ENCODE data around the gene BSCL2. TPM values are rescaled to one million over a fixed set of nuclear protein-coding genes. Genes with fewer than 3 reads are reported as not detected.

Gene BSCL2
- total and polyA plus RNA-seq, 2 of the 13 experiments (the other 11 are each of a cell fraction or from before 2014, with no cell fraction given) = 19.5 to 21.1 TPM

DNA sequence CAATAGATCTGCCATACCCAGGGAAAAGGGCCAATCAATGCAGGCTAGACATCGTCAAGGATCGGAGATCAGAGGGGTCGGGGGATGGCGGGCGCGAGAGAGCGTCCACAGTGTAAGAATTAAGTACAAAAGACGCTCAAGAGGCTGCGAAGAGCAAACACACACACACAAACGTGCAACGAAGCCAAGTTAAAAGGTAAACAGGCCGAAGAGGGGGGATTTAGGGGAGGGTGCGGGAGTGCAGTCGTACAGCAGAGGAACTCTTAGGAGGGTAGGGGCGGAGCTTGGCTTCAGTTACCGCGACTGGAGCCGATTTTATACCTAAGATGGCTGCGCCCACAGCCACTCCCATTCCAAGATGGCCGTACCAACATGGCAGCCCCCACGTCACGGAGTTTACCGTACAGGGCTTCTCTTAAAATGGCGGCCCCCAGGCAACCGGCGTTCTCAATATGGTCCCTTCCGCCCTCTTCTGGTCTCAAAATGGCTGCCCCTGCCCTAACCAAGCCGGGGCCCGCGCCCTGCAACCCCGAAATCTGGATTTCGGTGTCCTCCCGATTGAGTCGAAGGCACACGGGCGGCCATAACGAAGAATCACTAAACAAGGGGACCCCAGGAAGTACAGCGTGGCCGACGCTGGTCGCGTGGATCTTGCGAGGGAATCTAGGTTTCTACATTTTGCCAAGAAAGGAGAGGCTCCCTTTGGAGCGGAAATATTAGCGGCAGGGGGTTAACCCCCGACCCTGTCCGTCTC lies 2.2 kb upstream of the BSCL2 start (continued):
- TF ChIP-seq, protein P1, sequence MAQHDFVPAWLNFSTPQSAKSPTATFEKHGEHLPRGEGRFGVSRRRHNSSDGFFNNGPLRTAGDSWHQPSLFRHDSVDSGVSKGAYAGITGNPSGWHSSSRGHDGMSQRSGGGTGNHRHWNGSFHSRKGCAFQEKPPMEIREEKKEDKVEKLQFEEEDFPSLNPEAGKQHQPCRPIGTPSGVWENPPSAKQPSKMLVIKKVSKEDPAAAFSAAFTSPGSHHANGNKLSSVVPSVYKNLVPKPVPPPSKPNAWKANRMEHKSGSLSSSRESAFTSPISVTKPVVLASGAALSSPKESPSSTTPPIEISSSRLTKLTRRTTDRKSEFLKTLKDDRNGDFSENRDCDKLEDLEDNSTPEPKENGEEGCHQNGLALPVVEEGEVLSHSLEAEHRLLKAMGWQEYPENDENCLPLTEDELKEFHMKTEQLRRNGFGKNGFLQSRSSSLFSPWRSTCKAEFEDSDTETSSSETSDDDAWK (CRISPR knock-in tag; IDR thresholded peaks at IDR 0.05) = no peak
- TF ChIP-seq, protein P2, sequence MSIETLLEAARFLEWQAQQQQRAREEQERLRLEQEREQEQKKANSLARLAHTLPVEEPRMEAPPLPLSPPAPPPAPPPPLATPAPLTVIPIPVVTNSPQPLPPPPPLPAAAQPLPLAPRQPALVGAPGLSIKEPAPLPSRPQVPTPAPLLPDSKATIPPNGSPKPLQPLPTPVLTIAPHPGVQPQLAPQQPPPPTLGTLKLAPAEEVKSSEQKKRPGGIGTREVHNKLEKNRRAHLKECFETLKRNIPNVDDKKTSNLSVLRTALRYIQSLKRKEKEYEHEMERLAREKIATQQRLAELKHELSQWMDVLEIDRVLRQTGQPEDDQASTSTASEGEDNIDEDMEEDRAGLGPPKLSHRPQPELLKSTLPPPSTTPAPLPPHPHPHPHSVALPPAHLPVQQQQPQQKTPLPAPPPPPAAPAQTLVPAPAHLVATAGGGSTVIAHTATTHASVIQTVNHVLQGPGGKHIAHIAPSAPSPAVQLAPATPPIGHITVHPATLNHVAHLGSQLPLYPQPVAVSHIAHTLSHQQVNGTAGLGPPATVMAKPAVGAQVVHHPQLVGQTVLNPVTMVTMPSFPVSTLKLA (IDR thresholded peaks at IDR 0.05) = no peak
- TF ChIP-seq, protein P3, sequence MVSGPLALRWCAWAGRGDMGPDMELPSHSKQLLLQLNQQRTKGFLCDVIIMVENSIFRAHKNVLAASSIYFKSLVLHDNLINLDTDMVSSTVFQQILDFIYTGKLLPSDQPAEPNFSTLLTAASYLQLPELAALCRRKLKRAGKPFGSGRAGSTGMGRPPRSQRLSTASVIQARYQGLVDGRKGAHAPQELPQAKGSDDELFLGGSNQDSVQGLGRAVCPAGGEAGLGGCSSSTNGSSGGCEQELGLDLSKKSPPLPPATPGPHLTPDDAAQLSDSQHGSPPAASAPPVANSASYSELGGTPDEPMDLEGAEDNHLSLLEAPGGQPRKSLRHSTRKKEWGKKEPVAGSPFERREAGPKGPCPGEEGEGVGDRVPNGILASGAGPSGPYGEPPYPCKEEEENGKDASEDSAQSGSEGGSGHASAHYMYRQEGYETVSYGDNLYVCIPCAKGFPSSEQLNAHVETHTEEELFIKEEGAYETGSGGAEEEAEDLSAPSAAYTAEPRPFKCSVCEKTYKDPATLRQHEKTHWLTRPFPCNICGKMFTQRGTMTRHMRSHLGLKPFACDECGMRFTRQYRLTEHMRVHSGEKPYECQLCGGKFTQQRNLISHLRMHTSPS (CRISPR knock-in tag; IDR thresholded peaks at IDR 0.05; ENCODE audit: low read depth) = no peak
- no peak for TF ChIP-seq SATB2 (CRISPR knock-in tag; IDR thresholded peaks at IDR 0.05)
- TF ChIP-seq, protein P4, sequence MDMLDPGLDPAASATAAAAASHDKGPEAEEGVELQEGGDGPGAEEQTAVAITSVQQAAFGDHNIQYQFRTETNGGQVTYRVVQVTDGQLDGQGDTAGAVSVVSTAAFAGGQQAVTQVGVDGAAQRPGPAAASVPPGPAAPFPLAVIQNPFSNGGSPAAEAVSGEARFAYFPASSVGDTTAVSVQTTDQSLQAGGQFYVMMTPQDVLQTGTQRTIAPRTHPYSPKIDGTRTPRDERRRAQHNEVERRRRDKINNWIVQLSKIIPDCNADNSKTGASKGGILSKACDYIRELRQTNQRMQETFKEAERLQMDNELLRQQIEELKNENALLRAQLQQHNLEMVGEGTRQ (IDR thresholded peaks at IDR 0.05; ENCODE audit: low read depth, low read length) = no peak
- TF ChIP-seq, protein P4 (CRISPR knock-in tag; IDR thresholded peaks at IDR 0.05; ENCODE audit: borderline replicate concordance) = no peak
- no peak for TF ChIP-seq ZNF792 (CRISPR knock-in tag; IDR thresholded peaks at IDR 0.05)
- no peak for TF ChIP-seq ZNF282 (IDR thresholded peaks at IDR 0.05; ENCODE audit: partially characterized antibody)
- TF ChIP-seq RARG (CRISPR knock-in tag; IDR thresholded peaks at IDR 0.05; ENCODE audit: low read depth) = no peak
- TF ChIP-seq, protein P5, sequence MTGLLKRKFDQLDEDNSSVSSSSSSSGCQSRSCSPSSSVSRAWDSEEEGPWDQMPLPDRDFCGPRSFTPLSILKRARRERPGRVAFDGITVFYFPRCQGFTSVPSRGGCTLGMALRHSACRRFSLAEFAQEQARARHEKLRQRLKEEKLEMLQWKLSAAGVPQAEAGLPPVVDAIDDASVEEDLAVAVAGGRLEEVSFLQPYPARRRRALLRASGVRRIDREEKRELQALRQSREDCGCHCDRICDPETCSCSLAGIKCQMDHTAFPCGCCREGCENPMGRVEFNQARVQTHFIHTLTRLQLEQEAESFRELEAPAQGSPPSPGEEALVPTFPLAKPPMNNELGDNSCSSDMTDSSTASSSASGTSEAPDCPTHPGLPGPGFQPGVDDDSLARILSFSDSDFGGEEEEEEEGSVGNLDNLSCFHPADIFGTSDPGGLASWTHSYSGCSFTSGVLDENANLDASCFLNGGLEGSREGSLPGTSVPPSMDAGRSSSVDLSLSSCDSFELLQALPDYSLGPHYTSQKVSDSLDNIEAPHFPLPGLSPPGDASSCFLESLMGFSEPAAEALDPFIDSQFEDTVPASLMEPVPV (CRISPR knock-in tag; IDR thresholded peaks at IDR 0.05) = no peak
- TF ChIP-seq RBM39 (IDR thresholded peaks at IDR 0.05; ENCODE audit: low read depth, low read length, poor library complexity, severe bottlenecking) = no peak
- peak; percentile 55 for TF ChIP-seq YY1 (IDR thresholded peaks at IDR 0.05; ENCODE audit: insufficient read depth, insufficient replicate concordance, low read depth, low read length)
- TF ChIP-seq RFXAP (CRISPR knock-in tag; IDR thresholded peaks at IDR 0.05; ENCODE audit: borderline replicate concordance) = no peak
- TF ChIP-seq, protein P6, sequence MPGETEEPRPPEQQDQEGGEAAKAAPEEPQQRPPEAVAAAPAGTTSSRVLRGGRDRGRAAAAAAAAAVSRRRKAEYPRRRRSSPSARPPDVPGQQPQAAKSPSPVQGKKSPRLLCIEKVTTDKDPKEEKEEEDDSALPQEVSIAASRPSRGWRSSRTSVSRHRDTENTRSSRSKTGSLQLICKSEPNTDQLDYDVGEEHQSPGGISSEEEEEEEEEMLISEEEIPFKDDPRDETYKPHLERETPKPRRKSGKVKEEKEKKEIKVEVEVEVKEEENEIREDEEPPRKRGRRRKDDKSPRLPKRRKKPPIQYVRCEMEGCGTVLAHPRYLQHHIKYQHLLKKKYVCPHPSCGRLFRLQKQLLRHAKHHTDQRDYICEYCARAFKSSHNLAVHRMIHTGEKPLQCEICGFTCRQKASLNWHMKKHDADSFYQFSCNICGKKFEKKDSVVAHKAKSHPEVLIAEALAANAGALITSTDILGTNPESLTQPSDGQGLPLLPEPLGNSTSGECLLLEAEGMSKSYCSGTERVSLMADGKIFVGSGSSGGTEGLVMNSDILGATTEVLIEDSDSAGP (CRISPR knock-in tag; IDR thresholded peaks at IDR 0.05; ENCODE audit: borderline replicate concordance) = no peak
- no peak for TF ChIP-seq ZNF501 (CRISPR knock-in tag; IDR thresholded peaks at IDR 0.05)
- peak; percentile 92 for TF ChIP-seq AGO2 (optimal IDR thresholded peaks at IDR 0.05; ENCODE audit: low read depth, low read length)
- no peak for TF ChIP-seq ZNF335 (CRISPR knock-in tag; IDR thresholded peaks at IDR 0.05)

All from HepG2 (cell line).